ENCODE data around the gene CENPP. TPM values are rescaled to one million over a fixed set of nuclear protein-coding genes. Genes with fewer than 3 reads are reported as not detected.

The CENPP gene
- total RNA-seq, 1 donor from 2014 or later = 9.3 TPM

DNA sequence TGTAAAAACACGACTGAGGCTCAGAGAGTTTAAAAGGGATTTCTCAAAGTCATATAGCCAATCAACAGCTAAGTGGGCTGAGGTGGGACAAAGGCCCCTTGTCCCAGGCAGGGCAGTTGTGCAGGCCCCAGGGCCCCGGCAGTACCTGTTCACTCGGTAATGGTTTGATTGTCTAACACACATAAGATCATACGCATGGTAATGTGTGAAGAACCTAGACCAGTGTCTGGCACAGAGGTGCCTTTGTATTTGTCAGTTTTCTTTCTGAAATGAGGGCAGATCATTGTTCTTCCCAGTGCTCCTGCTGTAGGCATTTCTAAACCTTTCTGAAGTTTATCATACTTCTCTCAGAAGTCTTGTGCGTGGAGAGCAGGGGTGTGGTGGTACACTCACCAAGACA is 277.3 kb downstream of the CENPP start:
- peaks cover 64% of the 10 kb centered on the region for H3K4me1 ChIP-seq
- H3K27ac ChIP-seq = no peak overlapping the region
- DNase-seq (ENCODE audit: extremely low spot score in 2 of 2) = no peak

DNA sequence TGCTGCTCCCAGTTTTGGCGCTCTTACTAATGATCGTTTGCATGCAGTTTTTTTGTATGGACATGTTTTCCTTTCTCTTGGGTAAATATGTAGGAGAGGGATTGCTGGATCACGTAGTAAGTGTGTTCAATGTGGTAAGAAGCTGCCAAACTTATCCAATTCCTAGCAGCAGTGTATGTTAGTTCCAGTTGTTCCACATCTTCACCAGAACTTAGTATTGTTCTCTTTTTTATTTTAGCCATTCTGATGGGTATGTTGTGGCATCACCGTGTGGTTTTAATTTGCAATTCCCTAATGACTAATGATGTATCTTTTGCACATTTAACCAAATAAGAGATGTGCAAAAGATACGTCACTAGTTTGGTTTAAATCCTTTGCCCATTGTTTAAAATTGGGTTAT is 278.2 kb downstream of the CENPP start:
- TF ChIP-seq POLR2A (IDR thresholded peaks at IDR 0.05) = no peak
- Histone ChIP-seq H3K27ac (no peak overlapping the region), H3K27me3 (no peaks in the 10 kb centered on the region), H3K9me3 (no peaks in the 10 kb centered on the region), H3K4me3 (no peak overlapping the region), H3K4me1 (peaks cover 66% of the 10 kb centered on the region), H3K36me3 (no peaks in the 10 kb centered on the region)
- intact Hi-C loops (cut with DNase I) = no loop called here
- DNase-seq (ENCODE audit: extremely low spot score in 2 of 2) = no peak

More for the DNA sequence above, 277.3 kb downstream of the CENPP start:
- no peaks in the 10 kb centered on the region for H3K36me3 ChIP-seq
- intact Hi-C loops (cut with DNase I) = no loop called here
- H3K4me3 ChIP-seq = no peak overlapping the region
- no peaks in the 10 kb centered on the region for H3K9me3 ChIP-seq
- H3K27me3 ChIP-seq = no peaks in the 10 kb centered on the region
- no peak for TF ChIP-seq POLR2A (IDR thresholded peaks at IDR 0.05)
- TF ChIP-seq, protein P1, sequence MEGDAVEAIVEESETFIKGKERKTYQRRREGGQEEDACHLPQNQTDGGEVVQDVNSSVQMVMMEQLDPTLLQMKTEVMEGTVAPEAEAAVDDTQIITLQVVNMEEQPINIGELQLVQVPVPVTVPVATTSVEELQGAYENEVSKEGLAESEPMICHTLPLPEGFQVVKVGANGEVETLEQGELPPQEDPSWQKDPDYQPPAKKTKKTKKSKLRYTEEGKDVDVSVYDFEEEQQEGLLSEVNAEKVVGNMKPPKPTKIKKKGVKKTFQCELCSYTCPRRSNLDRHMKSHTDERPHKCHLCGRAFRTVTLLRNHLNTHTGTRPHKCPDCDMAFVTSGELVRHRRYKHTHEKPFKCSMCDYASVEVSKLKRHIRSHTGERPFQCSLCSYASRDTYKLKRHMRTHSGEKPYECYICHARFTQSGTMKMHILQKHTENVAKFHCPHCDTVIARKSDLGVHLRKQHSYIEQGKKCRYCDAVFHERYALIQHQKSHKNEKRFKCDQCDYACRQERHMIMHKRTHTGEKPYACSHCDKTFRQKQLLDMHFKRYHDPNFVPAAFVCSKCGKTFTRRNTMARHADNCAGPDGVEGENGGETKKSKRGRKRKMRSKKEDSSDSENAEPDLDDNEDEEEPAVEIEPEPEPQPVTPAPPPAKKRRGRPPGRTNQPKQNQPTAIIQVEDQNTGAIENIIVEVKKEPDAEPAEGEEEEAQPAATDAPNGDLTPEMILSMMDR (IDR thresholded peaks at IDR 0.05) = no peak
- no peak for TF ChIP-seq POLR2AphosphoS5 (IDR thresholded peaks at IDR 0.05; ENCODE audit: insufficient read depth in 1 of 2, low read depth in 1 of 2)

DNA sequence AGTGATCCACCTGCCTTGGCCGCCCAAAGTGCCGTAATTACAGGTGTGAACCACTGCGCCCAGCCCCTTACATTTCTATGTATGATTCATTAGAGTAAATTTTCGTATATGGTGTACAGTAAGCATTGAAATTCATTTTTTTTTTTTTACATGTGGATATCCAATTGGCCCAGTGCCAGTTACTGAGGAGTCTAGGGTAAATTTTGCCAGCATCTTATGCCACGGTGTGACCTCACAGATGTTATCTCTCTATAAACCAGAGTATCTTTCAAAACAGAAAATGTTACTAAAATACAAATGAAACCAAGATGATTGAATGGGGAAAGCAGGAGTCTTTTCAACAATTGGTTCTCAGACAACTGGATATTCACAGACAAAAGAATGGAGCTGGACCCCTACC is 279.5 kb downstream of the CENPP start:
- Histone ChIP-seq H3K4me3 (no peak overlapping the region), H3K4me1 (peaks cover 66% of the 10 kb centered on the region), H3K27ac (no peak overlapping the region), H3K27me3 (no peaks in the 10 kb centered on the region), H3K9me3 (no peaks in the 10 kb centered on the region), H3K36me3 (no peaks in the 10 kb centered on the region)
- DNase-seq (ENCODE audit: extremely low spot score in 2 of 2) = no peak
- TF ChIP-seq POLR2AphosphoS5 (IDR thresholded peaks at IDR 0.05; ENCODE audit: insufficient read depth in 1 of 2, low read depth in 1 of 2) (no peak), POLR2A (IDR thresholded peaks at IDR 0.05) (no peak)
- TF ChIP-seq, protein P1 (IDR thresholded peaks at IDR 0.05) = no peak
- intact Hi-C loops (cut with DNase I) = no loop called here

DNA sequence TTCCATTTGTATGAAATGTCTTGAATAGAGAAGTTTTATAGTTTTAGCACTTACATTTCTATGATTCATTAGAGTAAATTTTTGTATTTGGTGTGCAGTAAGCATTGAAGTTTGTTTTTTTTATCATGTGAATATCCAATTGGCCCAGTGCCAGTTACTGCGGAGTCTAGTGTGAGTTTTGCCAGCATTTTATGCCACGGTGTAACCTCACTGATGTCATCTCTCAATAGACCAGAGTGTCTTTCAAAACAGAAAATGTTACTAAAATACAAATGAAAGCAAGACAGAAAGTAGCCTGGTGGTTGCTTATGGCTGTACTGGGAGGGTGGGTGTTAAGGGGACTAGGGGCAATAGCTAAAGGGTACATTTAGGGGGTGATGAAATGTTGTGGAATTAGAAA is 281.3 kb downstream of the CENPP start:
- H3K4me3 ChIP-seq = no peak overlapping the region
- no peaks in the 10 kb centered on the region for H3K9me3 ChIP-seq
- TF ChIP-seq, protein P1 (IDR thresholded peaks at IDR 0.05) = no peak
- TF ChIP-seq POLR2AphosphoS5 (IDR thresholded peaks at IDR 0.05; ENCODE audit: insufficient read depth in 1 of 2, low read depth in 1 of 2) = no peak
- TF ChIP-seq POLR2A (IDR thresholded peaks at IDR 0.05) = no peak
- H3K36me3 ChIP-seq = peaks cover 0 to 4% of the 10 kb centered on the region in 2 donors
- intact Hi-C loops (cut with DNase I) = no loop called here
- no peaks in the 10 kb centered on the region for H3K27me3 ChIP-seq
- DNase-seq (ENCODE audit: extremely low spot score in 2 of 2) = no peak
- peaks cover 61% of the 10 kb centered on the region for H3K4me1 ChIP-seq
- H3K27ac ChIP-seq = peak overlapping the region; percentile 70

- TF ChIP-seq POLR2A (IDR thresholded peaks at IDR 0.05) (no peak), POLR2AphosphoS5 (IDR thresholded peaks at IDR 0.05; ENCODE audit: insufficient read depth in 1 of 2, low read depth in 1 of 2) (no peak)
- TF ChIP-seq, protein P1 (IDR thresholded peaks at IDR 0.05) = no peak
- DNase-seq (ENCODE audit: extremely low spot score in 2 of 2) = no peak
- no peaks in the 10 kb centered on the region for H3K9me3 ChIP-seq
- H3K36me3 ChIP-seq = peaks cover 0 to 8% of the 10 kb centered on the region in 2 donors
- no peak overlapping the region for H3K4me3 ChIP-seq
- H3K27me3 ChIP-seq = no peaks in the 10 kb centered on the region
- intact Hi-C loops (cut with DNase I) = no loop called here
- peak overlapping the region; percentile 70 for H3K27ac ChIP-seq
- peaks cover 61% of the 10 kb centered on the region for H3K4me1 ChIP-seq
Measured at GRCh38 chr9:92607773-92608172, 282.0 kb downstream of the CENPP start.

Data from vagina (tissue), 2 donors.